Mesothelial cell of epicardium (in vitro differentiated cells): ENCODE measurements around the gene KDM1B. TPM values are rescaled to one million over a fixed set of nuclear protein-coding genes. Genes with fewer than 3 reads are reported as not detected.
"Not testable (repeated sequence)": the region's sequence is repeated elsewhere in the genome, so short reads cannot be mapped to it uniquely, and the experiment has no call there.

ENCODE experiments used
- DNase-seq, 2 experiments: peaks; one replicate each; pipeline ENCODE4 v3.0.0; 2021; ENCODE audit warnings: low spot score in 2 of 2; ENCODE audit not compliant: unreplicated experiment in 2 of 2
- H3K27ac Mint-ChIP-seq: 2 replicates; pipeline ENCODE4 v1.8.0; 2021; ENCODE audit warnings: mixed read lengths
- H3K27me3 Mint-ChIP-seq: 2 replicates; pipeline ENCODE4 v1.8.0; 2021; ENCODE audit warnings: low read depth, mixed read lengths
- H3K36me3 Mint-ChIP-seq: 2 replicates; pipeline ENCODE4 v1.8.0; 2021; ENCODE audit warnings: mixed read lengths
- H3K4me1 Mint-ChIP-seq: 2 replicates; pipeline ENCODE4 v1.8.0; 2021; ENCODE audit warnings: mixed read lengths
- H3K4me3 Mint-ChIP-seq: 2 replicates; pipeline ENCODE4 v1.8.0; 2021; ENCODE audit warnings: mild to moderate bottlenecking, moderate library complexity, mixed read lengths
- H3K9me3 Mint-ChIP-seq: 2 replicates; pipeline ENCODE4 v1.8.0; 2021; ENCODE audit warnings: mixed read lengths
- total RNA-seq: library from RNA; stranded (reverse); gene quantifications from 3 replicates; pipeline ENCODE4 v1.2.1, GENCODE V29; 2021
- TF ChIP-seq, protein P1 (sequence below): fragments of 200-600 bp; sonication (generic); IDR thresholded peaks from one replicate; pipeline ENCODE4 v1.5.0; 2021; ENCODE audit warnings: antibody characterized with exemption; ENCODE audit not compliant: unreplicated experiment

KDM1B gene
- total RNA-seq, 1 donor from 2014 or later, result 16.1 TPM

DNA sequence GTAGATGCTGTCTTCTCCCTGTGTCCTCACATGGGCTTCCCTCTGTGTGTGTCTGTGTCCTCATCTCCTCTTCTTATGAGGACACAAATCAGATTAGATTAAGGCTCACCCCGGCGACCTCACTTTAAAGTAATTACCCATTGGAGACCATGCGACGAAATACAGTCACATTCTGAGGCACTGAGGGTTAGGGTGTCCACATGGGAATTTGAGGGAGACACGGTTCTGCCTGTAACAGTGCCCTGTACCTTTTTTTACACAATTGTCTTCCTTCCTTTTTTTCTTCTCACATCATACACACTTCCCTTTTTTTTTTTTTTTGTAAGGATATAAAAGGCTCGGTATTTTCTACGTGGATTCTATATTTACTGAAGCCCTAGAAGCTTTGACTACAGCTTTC is 60.2 kb downstream of the KDM1B start:
- Mint-ChIP-seq H3K27me3 (no peaks in the 10 kb centered on the region), H3K9me3 (no peaks in the 10 kb centered on the region), H3K27ac (no peak overlapping the region), H3K36me3 (peaks cover 40% of the 10 kb centered on the region), H3K4me3 (no peak overlapping the region), H3K4me1 (peaks cover 5% of the 10 kb centered on the region)
- TF ChIP-seq, protein P1, sequence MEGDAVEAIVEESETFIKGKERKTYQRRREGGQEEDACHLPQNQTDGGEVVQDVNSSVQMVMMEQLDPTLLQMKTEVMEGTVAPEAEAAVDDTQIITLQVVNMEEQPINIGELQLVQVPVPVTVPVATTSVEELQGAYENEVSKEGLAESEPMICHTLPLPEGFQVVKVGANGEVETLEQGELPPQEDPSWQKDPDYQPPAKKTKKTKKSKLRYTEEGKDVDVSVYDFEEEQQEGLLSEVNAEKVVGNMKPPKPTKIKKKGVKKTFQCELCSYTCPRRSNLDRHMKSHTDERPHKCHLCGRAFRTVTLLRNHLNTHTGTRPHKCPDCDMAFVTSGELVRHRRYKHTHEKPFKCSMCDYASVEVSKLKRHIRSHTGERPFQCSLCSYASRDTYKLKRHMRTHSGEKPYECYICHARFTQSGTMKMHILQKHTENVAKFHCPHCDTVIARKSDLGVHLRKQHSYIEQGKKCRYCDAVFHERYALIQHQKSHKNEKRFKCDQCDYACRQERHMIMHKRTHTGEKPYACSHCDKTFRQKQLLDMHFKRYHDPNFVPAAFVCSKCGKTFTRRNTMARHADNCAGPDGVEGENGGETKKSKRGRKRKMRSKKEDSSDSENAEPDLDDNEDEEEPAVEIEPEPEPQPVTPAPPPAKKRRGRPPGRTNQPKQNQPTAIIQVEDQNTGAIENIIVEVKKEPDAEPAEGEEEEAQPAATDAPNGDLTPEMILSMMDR, result no peak
- DNase-seq, result no peak

DNA sequence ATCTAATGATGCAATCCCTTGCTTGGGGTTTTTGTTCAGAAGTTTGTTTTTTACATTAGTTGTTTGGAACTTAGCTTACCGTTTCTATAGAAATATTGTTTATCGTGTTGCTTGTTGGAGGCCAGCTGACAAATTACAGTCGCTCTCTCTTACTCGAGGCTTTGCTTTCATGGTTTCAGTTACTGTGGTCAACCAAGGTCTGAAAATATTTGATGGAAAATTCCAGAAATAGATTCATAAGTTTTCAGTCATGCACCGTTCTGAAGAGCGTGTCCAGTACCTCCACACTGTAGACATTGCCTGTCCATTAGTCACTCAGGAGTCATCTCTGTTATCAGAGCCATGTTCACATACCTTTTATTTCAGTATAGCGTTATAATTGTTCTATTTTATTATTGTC is 61.2 kb downstream of the KDM1B start:
- Mint-ChIP-seq H3K9me3 (no peaks in the 10 kb centered on the region), H3K27me3 (no peaks in the 10 kb centered on the region), H3K4me1 (peaks cover 5% of the 10 kb centered on the region), H3K36me3 (peaks cover 45% of the 10 kb centered on the region), H3K4me3 (no peak overlapping the region), H3K27ac (no peak overlapping the region)
- DNase-seq, result no peak
- TF ChIP-seq, protein P1, result no peak

DNA sequence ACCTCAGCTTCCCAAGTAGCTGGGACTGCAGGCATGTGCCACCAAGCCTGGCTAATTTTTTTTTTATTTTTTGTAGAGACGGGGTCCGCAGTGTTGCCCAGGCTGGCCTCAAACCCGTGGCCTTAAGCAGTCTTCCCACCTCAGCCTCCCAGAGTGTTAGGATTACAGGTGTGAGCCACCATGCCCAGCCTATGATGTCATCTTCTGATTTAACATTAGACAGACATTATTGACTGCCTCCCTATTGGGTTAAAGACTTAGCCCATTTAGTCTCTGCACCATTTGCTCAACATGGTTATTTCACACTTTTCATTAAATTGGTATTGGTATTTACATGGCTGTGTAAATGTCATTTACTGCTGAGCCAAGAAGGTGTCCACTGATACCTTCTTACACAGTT is 63.0 kb downstream of the KDM1B start:
- no peak for DNase-seq
- no peak overlapping the region for H3K4me3 Mint-ChIP-seq
- no peaks in the 10 kb centered on the region for H3K9me3 Mint-ChIP-seq
- H3K4me1 Mint-ChIP-seq, result peaks cover 5% of the 10 kb centered on the region
- no peak overlapping the region for H3K27ac Mint-ChIP-seq
- TF ChIP-seq, protein P1, result no peak
- no peaks in the 10 kb centered on the region for H3K27me3 Mint-ChIP-seq
- H3K36me3 Mint-ChIP-seq, result peaks cover 50% of the 10 kb centered on the region

DNA sequence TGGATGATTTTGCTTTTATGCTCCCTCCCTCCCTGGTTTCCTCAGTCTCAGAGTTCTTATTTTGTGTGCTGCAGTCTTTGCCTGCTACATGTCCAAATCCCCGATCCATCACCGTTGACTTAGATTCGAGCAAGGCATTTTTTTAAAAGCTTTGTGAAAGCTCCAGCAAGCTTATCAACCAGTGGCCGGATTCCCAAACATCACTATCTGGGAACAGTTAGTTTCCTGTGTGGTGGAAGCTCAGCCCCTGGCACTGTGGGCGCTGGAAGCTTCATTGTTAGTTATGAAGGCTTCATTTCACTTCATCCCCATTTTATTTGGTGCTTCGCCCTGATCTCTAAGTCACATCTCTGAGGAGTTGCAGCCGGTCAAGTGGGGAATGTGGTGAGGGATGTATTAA is 64.4 kb downstream of the KDM1B start:
- H3K27me3 Mint-ChIP-seq, result no peaks in the 10 kb centered on the region
- TF ChIP-seq, protein P1, result no peak
- peaks cover 45% of the 10 kb centered on the region for H3K36me3 Mint-ChIP-seq
- peaks cover 5% of the 10 kb centered on the region for H3K4me1 Mint-ChIP-seq
- DNase-seq, result no peak
- H3K9me3 Mint-ChIP-seq, result no peaks in the 10 kb centered on the region
- H3K4me3 Mint-ChIP-seq, result no peak overlapping the region
- H3K27ac Mint-ChIP-seq, result peak overlapping the region; percentile 3

GRCh38 chr6:18221288-18221615 is 66.0 kb downstream of the KDM1B start:
- TF ChIP-seq, protein P1, result no peak
- Mint-ChIP-seq H3K4me3 (no peak overlapping the region), H3K4me1 (peaks cover 5% of the 10 kb centered on the region), H3K9me3 (no peaks in the 10 kb centered on the region), H3K36me3 (peaks cover 46% of the 10 kb centered on the region), H3K27ac (no peak overlapping the region), H3K27me3 (no peaks in the 10 kb centered on the region)
- no peak for DNase-seq

DNA sequence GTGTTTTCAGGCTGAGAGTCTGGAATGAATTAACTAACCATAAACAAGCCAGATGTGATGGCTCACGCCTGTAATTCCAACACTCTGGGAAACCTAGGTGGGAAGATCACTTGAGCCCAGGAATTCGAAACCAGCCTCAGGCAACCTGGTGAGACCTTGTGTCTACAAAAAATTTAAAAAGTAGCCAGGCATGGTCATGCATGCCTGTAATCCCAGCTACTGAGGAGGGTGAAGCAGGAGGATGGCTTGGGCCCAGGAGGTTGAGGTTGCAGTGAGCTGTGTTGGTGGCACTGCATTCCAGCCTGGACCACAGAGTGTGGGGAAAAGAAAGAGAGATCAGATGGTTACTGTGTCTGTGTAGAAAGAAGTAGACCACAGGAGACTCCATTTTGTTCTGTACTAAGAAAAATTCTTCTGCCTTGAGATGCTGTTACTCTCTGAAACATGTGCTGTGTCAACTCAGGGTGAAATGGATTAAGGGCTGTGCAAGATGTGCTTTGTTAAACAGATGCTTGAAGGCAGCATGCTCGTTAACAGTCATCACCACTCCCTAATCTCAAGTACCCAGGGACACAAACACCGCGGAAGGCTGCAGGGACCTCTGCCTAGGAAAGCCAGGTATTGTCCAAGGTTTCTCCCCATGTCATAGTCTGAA is 71.4 kb downstream of the KDM1B start:
- H3K9me3 Mint-ChIP-seq, result peaks cover 32% of the 10 kb centered on the region
- DNase-seq, H3K27ac Mint-ChIP-seq, H3K27me3 Mint-ChIP-seq, H3K4me1 Mint-ChIP-seq, H3K4me3 Mint-ChIP-seq: not testable (repeated sequence)
- peaks cover 59% of the 10 kb centered on the region for H3K36me3 Mint-ChIP-seq

- not testable (repeated sequence) for H3K4me1 Mint-ChIP-seq, DNase-seq, H3K27me3 Mint-ChIP-seq, H3K27ac Mint-ChIP-seq, H3K4me3 Mint-ChIP-seq
- Mint-ChIP-seq H3K9me3 (peaks cover 38% of the 10 kb centered on the region), H3K36me3 (peaks cover 60% of the 10 kb centered on the region)
Observed at GRCh38 chr6:18227166-18227565, 71.9 kb downstream of the KDM1B start.

GRCh38 chr6:18228590-18228989 is 73.4 kb downstream of the KDM1B start:
- H3K27ac Mint-ChIP-seq, result not testable (repeated sequence)
- peaks cover 48% of the 10 kb centered on the region for H3K9me3 Mint-ChIP-seq

DNA sequence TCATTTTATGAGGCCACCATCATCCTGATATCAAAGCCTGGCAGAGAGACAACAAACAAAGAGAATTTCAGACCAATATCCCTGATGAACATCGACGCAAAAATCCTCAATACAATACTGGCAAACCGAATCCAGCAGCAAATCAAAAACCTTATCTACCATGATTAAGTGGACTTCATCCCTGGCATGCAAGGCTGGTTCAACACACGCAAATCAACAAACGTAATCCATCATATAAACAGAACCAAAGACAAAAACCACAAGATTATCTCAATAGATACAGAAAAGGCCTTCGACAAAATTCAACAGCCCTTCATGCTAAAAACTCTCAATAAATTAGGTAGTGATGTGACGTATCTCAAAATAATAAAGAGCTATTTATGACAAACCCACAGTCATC is 76.6 kb downstream of the KDM1B start:
- H3K4me3 Mint-ChIP-seq, H3K27me3 Mint-ChIP-seq, H3K27ac Mint-ChIP-seq, DNase-seq, H3K4me1 Mint-ChIP-seq: not testable (repeated sequence)
- Mint-ChIP-seq H3K9me3 (peaks cover 57% of the 10 kb centered on the region), H3K36me3 (peaks cover 90% of the 10 kb centered on the region)

More at GRCh38 chr6:18228590-18228989, 73.4 kb downstream of the KDM1B start:
- DNase-seq, H3K4me3 Mint-ChIP-seq, H3K27me3 Mint-ChIP-seq, H3K4me1 Mint-ChIP-seq: not testable (repeated sequence)
- peaks cover 71% of the 10 kb centered on the region for H3K36me3 Mint-ChIP-seq
